OCI-LY1 (cell line): ENCODE measurements around the gene CHCHD6.

Experiments
- H2AFZ ChIP-seq: fragments of 200-600 bp; sonication (generic), shearing (Covaris generic); 2 replicates; pipeline ENCODE4 v1.6.0; 2014; ENCODE audit warnings: antibody characterized with exemption, mild to moderate bottlenecking, low read length
- H3F3A ChIP-seq: fragments of 200-600 bp; sonication (generic), shearing (Covaris generic); 2 replicates; pipeline ENCODE4 v1.6.0; 2014; ENCODE audit warnings: mild to moderate bottlenecking, antibody characterized with exemption, low read length, moderate library complexity; ENCODE audit not compliant: insufficient read depth
- H3K27ac ChIP-seq: fragments of 200-600 bp; sonication (generic); 2 replicates; pipeline ENCODE4 v1.5.1; 2014; ENCODE audit warnings: low read length, mixed run types, mild to moderate bottlenecking, low read depth; ENCODE audit not compliant: poor library complexity, severe bottlenecking
- H3K27me3 ChIP-seq: fragments of 200-600 bp; sonication (generic); 2 replicates; pipeline ENCODE4 v1.6.0; 2014; ENCODE audit warnings: antibody characterized with exemption, mild to moderate bottlenecking, low read length, moderate library complexity; ENCODE audit not compliant: insufficient read depth
- H3K36me3 ChIP-seq: fragments of 200-600 bp; sonication (generic); 2 replicates; pipeline ENCODE4 v1.6.1; 2014; ENCODE audit warnings: mild to moderate bottlenecking, antibody characterized with exemption, low read length, moderate library complexity, mixed read lengths; ENCODE audit not compliant: insufficient read depth
- H3K4me1 ChIP-seq: fragments of 200-600 bp; sonication (generic); 2 replicates; pipeline ENCODE4 v1.5.1; 2014; ENCODE audit warnings: mild to moderate bottlenecking, low read length, moderate library complexity; ENCODE audit not compliant: insufficient read depth, severe bottlenecking
- H3K4me2 ChIP-seq: fragments of 200-600 bp; sonication (generic), shearing (Covaris generic); 2 replicates; pipeline ENCODE4 v1.6.1; 2014; ENCODE audit warnings: low read length
- H3K4me3 ChIP-seq: fragments of 200-600 bp; sonication (generic); 2 replicates; pipeline ENCODE4 v1.5.1; 2014; ENCODE audit warnings: low read length, low read depth, mild to moderate bottlenecking, mixed read lengths; ENCODE audit not compliant: poor library complexity, severe bottlenecking
- H3K79me2 ChIP-seq: fragments of 200-600 bp; shearing (Covaris generic); 2 replicates; pipeline ENCODE4 v1.6.1; 2016; ENCODE audit warnings: mixed run types, low read length, mixed read lengths; ENCODE audit not compliant: insufficient read depth
- H3K9ac ChIP-seq: fragments of 200-600 bp; sonication (generic), shearing (Covaris generic); 2 replicates; pipeline ENCODE4 v1.6.1; 2014; ENCODE audit warnings: mild to moderate bottlenecking, low read length, mixed read lengths
- H3K9me2 ChIP-seq: fragments of 200-600 bp; sonication (generic), shearing (Covaris generic); 2 replicates; pipeline ENCODE4 v1.6.1; 2014; ENCODE audit warnings: low read depth, mild to moderate bottlenecking, low read length, mixed read lengths
- H3K9me3 ChIP-seq: fragments of 200-600 bp; shearing (Covaris generic); 2 replicates; pipeline ENCODE4 v1.6.1; 2014; ENCODE audit warnings: low read length, mixed read lengths
- H4K20me1 ChIP-seq: fragments of 200-600 bp; sonication (generic), shearing (Covaris generic); 2 replicates; pipeline ENCODE4 v1.6.0; 2016; ENCODE audit warnings: mild to moderate bottlenecking, low read length; ENCODE audit not compliant: insufficient read depth
- CTCF ChIP-seq: fragments of 200-600 bp; sonication (generic), shearing (Covaris generic); IDR thresholded peaks from 2 replicates; pipeline ENCODE4 v1.5.1; 2017; ENCODE audit warnings: mild to moderate bottlenecking, antibody characterized with exemption, low read length, moderate library complexity, mixed read lengths
- EZH2 ChIP-seq: fragments of 200-600 bp; sonication (generic), shearing (Covaris generic); IDR thresholded peaks from 2 replicates; pipeline ENCODE4 v1.8.0; 2017; ENCODE audit warnings: borderline replicate concordance, mixed run types, mild to moderate bottlenecking, antibody characterized with exemption, low read length, moderate library complexity, mixed read lengths

The CHCHD6 gene

GRCh38 chr3:126656371-126657134, 47.5 kb upstream of the CHCHD6 start:
- H2AFZ ChIP-seq: no peak overlapping the region
- H3K4me2 ChIP-seq: no peak overlapping the region
- H3K9ac ChIP-seq: no peak overlapping the region
- H3K4me3 ChIP-seq: no peak overlapping the region
- H4K20me1 ChIP-seq: no peaks in the 10 kb centered on the region
- no peaks in the 10 kb centered on the region for H3F3A ChIP-seq
- H3K9me2 ChIP-seq: no peaks in the 10 kb centered on the region
- no peaks in the 10 kb centered on the region for H3K79me2 ChIP-seq
- peaks cover 14% of the 10 kb centered on the region; the same call in 1 of the 2 replicates for H3K27me3 ChIP-seq
- no peak overlapping the region for H3K27ac ChIP-seq
- no peaks in the 10 kb centered on the region for H3K9me3 ChIP-seq
- no peaks in the 10 kb centered on the region for H3K4me1 ChIP-seq
- no peaks in the 10 kb centered on the region for H3K36me3 ChIP-seq
- no peak for TF ChIP-seq CTCF
- no peak for TF ChIP-seq EZH2

- Histone ChIP-seq H3K4me1 (no peaks in the 10 kb centered on the region), H3K79me2 (no peaks in the 10 kb centered on the region), H3K9me3 (no peaks in the 10 kb centered on the region), H3F3A (no peaks in the 10 kb centered on the region), H3K4me3 (no peak overlapping the region), H3K36me3 (no peaks in the 10 kb centered on the region), H3K27me3 (peaks cover 8% of the 10 kb centered on the region; the same call in 1 of the 2 replicates), H3K9ac (no peak overlapping the region), H2AFZ (no peak overlapping the region), H4K20me1 (no peaks in the 10 kb centered on the region), H3K27ac (no peak overlapping the region), H3K9me2 (no peaks in the 10 kb centered on the region), H3K4me2 (no peak overlapping the region)
- no peak for TF ChIP-seq EZH2
Observed at GRCh38 chr3:126657901-126658300, 46.1 kb upstream of the CHCHD6 start.

GRCh38 chr3:126658584-126658983, 45.5 kb upstream of the CHCHD6 start:
- Histone ChIP-seq H3K79me2 (no peaks in the 10 kb centered on the region), H3K9me3 (no peaks in the 10 kb centered on the region), H4K20me1 (no peaks in the 10 kb centered on the region), H2AFZ (no peak overlapping the region), H3K9ac (no peak overlapping the region), H3K27me3 (peaks cover 8% of the 10 kb centered on the region; the same call in 1 of the 2 replicates), H3K36me3 (no peaks in the 10 kb centered on the region), H3K9me2 (no peaks in the 10 kb centered on the region), H3F3A (no peaks in the 10 kb centered on the region), H3K4me3 (no peak overlapping the region), H3K4me1 (no peaks in the 10 kb centered on the region), H3K27ac (no peak overlapping the region), H3K4me2 (no peak overlapping the region)
- TF ChIP-seq EZH2: no peak
- no peak for TF ChIP-seq CTCF
